Heart left ventricle (tissue), 16 donors: ENCODE results near the gene WDR12. TPM values are rescaled to one million over a fixed set of nuclear protein-coding genes. Genes with fewer than 3 reads are reported as not detected.

Source experiments
- ATAC-seq, 4 donors: fragments of 200-7000 bp; cut with Tn5 transposase; one replicate each; pipeline ENCODE4 v1.9.1; 2020 to 2022; ENCODE audit warnings: moderate library complexity in 4 of 4, mild to moderate bottlenecking in 3 of 4, moderate number of reproducible peaks in 1 of 4
- DNase-seq, 5 donors: peaks; one replicate each; pipeline ENCODE4 v3.0.0-alpha.2; 2020
- H3K27ac ChIP-seq, 12 donors: fragments of 200-600 bp; sonication (generic) in 4 of 12; one replicate each; pipeline versions ENCODE4 v1.5.0 to v1.8.0; 2016 to 2022; ENCODE audit warnings: mild to moderate bottlenecking in 2 of 12
- H3K27me3 ChIP-seq, 9 donors: fragments of 200-600 bp; sonication (generic) in 2 of 9; one replicate each; pipeline versions ENCODE4 v1.5.1 to v1.8.0; 2016 to 2022; ENCODE audit warnings: mild to moderate bottlenecking in 3 of 9
- H3K36me3 ChIP-seq, 9 donors: fragments of 200-600 bp; sonication (generic) in 2 of 9; one replicate each; pipeline versions ENCODE4 v1.5.0 to v1.8.0; 2018 to 2022; ENCODE audit warnings: mild to moderate bottlenecking in 2 of 9
- H3K4me1 ChIP-seq, 12 donors: fragments of 200-600 bp; sonication (generic) in 4 of 12; one replicate each; pipeline versions ENCODE4 v1.5.0 to v1.8.0; 2016 to 2022; ENCODE audit warnings: mild to moderate bottlenecking in 3 of 12
- H3K4me3 ChIP-seq, 12 donors: fragments of 200-600 bp; sonication (generic) in 4 of 12; one replicate each; pipeline versions ENCODE4 v1.5.0 to v1.8.0; 2017 to 2022; ENCODE audit warnings: mild to moderate bottlenecking in 9 of 12, moderate library complexity in 4 of 12
- H3K9me3 ChIP-seq, 12 donors: fragments of 200-600 bp; sonication (generic) in 4 of 12; one replicate each; pipeline versions ENCODE4 v1.5.0 to v1.8.0; 2016 to 2022; ENCODE audit warnings: mild to moderate bottlenecking in 1 of 12
- POLR2A ChIP-seq, 2 donors: fragments of 450-650 bp; IDR thresholded peaks; one replicate each; pipeline ENCODE4 v1.6.1; 2017; ENCODE audit warnings: antibody characterized with exemption in 2 of 2, mild to moderate bottlenecking in 2 of 2, moderate library complexity in 2 of 2
- WGBS, 4 donors: extraction: QIAGEN DNeasy Blood & Tissue Kit in 2 of 4; methylation state at CpG; one replicate each; pipeline versions ENCODE4 v1.1.5 to v1.1.7; 2013 to 2018; 5-methylcytosine and 5-hydroxymethylcytosine counted together
- intact Hi-C, 10 donors: fragments of 100-400 bp; cut with DNase I; formaldehyde crosslinking; loops; one replicate each; pipeline versions ENCODE4 v1.11.1 to v1.14.2; 2022
- polyA plus RNA-seq, 2 donors: library from polyadenylated mRNA; stranded (reverse); fragments of 200-250 nt; gene quantifications; one replicate each; pipeline ENCODE4 v1.2.3, GENCODE V29; 2013
- total RNA-seq, 9 donors: library from RNA; depleted of rRNA in 2 of 9; stranded (reverse); fragments of >200 nt in 2 of 9; fragmentation: NEBNext Ultra II Directional in 3 of 9; extraction: Animal tissue kit (Norgen Biotek cat#: 25700) in 3 of 9; gene quantifications; one replicate each; pipeline versions ENCODE4 v1.1.0 to v1.2.4, GENCODE V29; 2016 to 2023
- TF ChIP-seq, protein P1 (sequence below), 12 donors: fragments of 200-600 bp; sonication (generic) in 4 of 12; IDR thresholded peaks; one replicate each; pipeline versions ENCODE4 v1.5.0 to v1.8.0; 2018 to 2022; ENCODE audit warnings: antibody characterized with exemption in 12 of 12, mild to moderate bottlenecking in 5 of 12
- donor health status: ischemic (EF 13 %, LVEDD 7.1; RV severe dilation, severe dysfunction).
- donor health status: healthy with polysubstance abuse.
- donor health status: DM: no; HTN: yes; CAD: no.
- donor health status: DM: no; HTN: no; CAD: no.
- donor health status: ischemic (EF 25% LVEDD 6.9; RV normal size, moderate dysfunction).
- donor health status: ischemic (EF 25% LVEDD 5.7; RV mildly dilated, moderate dysfunction).
- donor health status: healthy.
- donor health status: DM: yes; HTN: yes; CAD: no.
- donor health status: ischemic (EF 35%, LVEDD 5.7; RV mildly dilated, moderate dysfunction).
- donor health status: nonischemic (EF 11% LVEDD 7.7; RV severe dilation, severe dysfunction).
- donor health status: DM: yes; HTN: yes; CAD: no.
- donor health status: PGD.
- donor health status: ischemic (EF 29% LVEDD 5.4; RV normal size, mild dysfunction).
- donor health status: nonischemic (EF 23%, LVEDD 6.1; RV moderate dilation, normal function).

The WDR12 gene
- total and polyA plus RNA-seq, 11 donors = 12.9 to 56.3 (median 34.0) TPM

DNA sequence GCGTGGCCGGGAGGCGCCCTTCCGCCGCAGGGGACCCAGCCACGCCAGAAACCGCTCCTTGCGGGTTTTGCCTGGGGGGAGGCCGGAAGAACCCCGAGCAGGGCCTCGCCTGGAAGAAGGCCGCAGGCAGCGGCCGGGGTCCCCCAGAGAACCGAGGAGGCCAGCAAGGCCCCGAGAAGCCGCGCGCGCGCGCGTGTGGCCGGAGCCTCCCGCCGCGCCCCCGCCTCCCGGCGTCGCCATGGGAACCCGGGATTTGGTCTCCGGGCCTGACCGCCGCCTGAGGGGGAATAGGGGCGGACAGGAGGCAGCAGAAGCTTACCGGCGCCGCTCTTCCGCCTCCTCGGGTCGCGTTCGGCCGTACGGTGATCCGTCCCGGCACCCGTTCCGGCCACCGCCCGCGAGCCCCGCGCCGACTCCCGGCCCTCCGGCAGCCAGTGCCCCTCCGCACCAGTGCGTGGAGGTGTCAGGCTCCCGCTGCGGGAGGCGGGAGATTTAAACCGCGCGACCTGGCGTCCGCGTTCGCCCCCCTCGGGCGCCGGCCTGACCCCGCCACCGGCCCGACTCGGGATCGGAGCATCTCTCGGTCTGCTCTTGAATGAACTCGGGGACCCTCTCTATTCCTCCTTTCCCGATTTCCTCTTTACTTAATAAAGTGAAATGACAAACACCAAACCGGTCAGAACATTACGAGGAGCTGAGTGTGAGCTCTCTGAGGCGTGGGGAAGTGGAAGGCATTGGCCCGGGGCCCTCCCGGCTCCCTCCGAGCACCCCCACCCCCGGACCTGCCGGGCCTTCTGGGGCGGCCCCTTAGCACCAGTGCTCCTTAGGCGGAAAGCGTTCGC lies 40.0 kb downstream of the WDR12 start, which contains the start of gene ICA1L:
ICA1L (minus strand) TSS at position 467 of the 842 bp plus-strand sequence. CDS start 42,757 bp downstream, outside the sequence.
- intact Hi-C loops = loop anchor here in 8 of 10 donors (2.0 to 10.0 kb wide), 7 partner anchors 41 to 587 kb away; partner anchors contain the start of genes CARF (in 1 of the 8) and WDR12 (in 1 of the 8)
- 0 to 1% (median 0%) methylated on average over 27 to 93 of the region's 93 CpGs for WGBS, 4 donors

DNA sequence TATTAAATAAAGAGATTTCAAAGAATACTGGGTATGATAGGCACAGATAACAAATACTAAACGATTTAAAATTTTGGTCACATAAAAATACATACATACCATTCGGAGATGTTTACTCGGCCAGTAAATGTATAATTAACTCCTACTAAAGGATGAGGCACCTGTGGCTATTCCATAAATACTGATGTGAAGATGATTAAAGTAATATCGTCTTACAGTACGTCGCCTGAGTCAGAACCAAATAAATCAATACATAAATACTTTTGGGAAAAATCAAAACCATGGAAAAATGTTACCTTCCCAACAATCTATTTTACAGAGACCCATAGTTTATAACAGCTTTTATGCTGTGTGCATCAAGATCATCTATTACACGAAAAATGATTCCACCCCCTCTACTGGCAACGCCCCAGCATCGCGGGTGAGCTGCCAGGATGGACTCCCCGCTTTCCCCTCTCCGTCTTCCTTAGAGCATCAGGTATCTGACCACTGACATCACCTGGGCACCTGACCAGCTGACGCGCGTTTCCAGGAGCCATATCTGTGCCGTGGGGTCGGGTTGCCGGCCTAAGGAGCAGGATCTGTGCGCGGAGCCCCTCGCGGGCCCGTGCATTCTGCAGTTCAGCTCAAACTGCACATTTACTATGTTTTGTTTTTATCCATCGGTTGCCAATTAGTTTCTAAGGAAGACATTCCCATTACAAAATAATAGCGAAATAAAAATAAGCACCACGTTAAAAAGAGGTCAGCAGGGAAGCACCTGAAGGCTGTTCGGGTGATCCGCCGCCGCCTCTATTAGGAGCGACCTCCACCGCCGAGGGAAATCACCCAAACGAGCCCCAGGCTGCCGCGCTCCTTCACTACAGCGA lies 40.8 kb downstream of the WDR12 start:
- DNase-seq (peak; percentile 49 to 70 (median 50)), ATAC-seq (peak; percentile 53 to 90 (median 78))
- H3K9me3 ChIP-seq = no peaks in the 10 kb centered on the region
- H3K27me3 ChIP-seq = no peaks in the 10 kb centered on the region
- no peaks in the 10 kb centered on the region for H3K36me3 ChIP-seq
- H3K4me1 ChIP-seq = peaks cover 0 to 13% (median 5%) of the 10 kb centered on the region in 12 donors
- peak overlapping the region; percentile 7 to 87 (median 76) for H3K27ac ChIP-seq
- TF ChIP-seq POLR2A (IDR thresholded peaks at IDR 0.05) = no peak
- TF ChIP-seq, protein P1, sequence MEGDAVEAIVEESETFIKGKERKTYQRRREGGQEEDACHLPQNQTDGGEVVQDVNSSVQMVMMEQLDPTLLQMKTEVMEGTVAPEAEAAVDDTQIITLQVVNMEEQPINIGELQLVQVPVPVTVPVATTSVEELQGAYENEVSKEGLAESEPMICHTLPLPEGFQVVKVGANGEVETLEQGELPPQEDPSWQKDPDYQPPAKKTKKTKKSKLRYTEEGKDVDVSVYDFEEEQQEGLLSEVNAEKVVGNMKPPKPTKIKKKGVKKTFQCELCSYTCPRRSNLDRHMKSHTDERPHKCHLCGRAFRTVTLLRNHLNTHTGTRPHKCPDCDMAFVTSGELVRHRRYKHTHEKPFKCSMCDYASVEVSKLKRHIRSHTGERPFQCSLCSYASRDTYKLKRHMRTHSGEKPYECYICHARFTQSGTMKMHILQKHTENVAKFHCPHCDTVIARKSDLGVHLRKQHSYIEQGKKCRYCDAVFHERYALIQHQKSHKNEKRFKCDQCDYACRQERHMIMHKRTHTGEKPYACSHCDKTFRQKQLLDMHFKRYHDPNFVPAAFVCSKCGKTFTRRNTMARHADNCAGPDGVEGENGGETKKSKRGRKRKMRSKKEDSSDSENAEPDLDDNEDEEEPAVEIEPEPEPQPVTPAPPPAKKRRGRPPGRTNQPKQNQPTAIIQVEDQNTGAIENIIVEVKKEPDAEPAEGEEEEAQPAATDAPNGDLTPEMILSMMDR (IDR thresholded peaks at IDR 0.05) = peak in 11 of 12 donors; percentile 9 to 54 (median 31)
- intact Hi-C loops = loop anchor here in 8 of 10 donors (2.0 to 10.0 kb wide), 7 partner anchors 42 to 586 kb away; partner anchors contain the start of genes CARF (in 1 of the 8) and WDR12 (in 1 of the 8)
- 4 to 6% (median 5%) methylated on average over 37 of the region's 37 CpGs for WGBS, 4 donors
- peak overlapping the region; percentile 69 to 92 (median 84) for H3K4me3 ChIP-seq

More for the DNA sequence above, 40.0 kb downstream of the WDR12 start, which contains the start of gene ICA1L:
- Histone ChIP-seq H3K9me3 (no peaks in the 10 kb centered on the region), H3K27ac (peak within 1 kb of the TSS; percentile 7 to 87 (median 76)), H3K4me3 (peak within 1 kb of the TSS; percentile 69 to 92 (median 84)), H3K4me1 (peaks cover 0 to 13% (median 5%) of the 10 kb centered on the region in 12 donors), H3K27me3 (no peaks in the 10 kb centered on the region), H3K36me3 (no peaks in the 10 kb centered on the region)
- DNase-seq (peak; percentile 68 to 86 (median 70)), ATAC-seq (peak; percentile 28 to 91 (median 85))
- TF ChIP-seq, protein P1 (IDR thresholded peaks at IDR 0.05) = peak in 2 of 12 donors; percentile 5 to 12
- no peak for TF ChIP-seq POLR2A (IDR thresholded peaks at IDR 0.05)

GRCh38 chr2:202861987-202862386 lies 49.5 kb downstream of the WDR12 start:
- Histone ChIP-seq H3K27me3 (no peaks in the 10 kb centered on the region), H3K36me3 (peaks cover 0 to 4% (median 0%) of the 10 kb centered on the region in 9 donors), H3K4me1 (no peaks in the 10 kb centered on the region), H3K27ac (no peak overlapping the region), H3K9me3 (peaks cover 0 to 12% (median 0%) of the 10 kb centered on the region in 12 donors), H3K4me3 (no peak overlapping the region)
- intact Hi-C loops = no loop called here
- DNase-seq (no peak), ATAC-seq (no peak)
- 95 to 98% (median 97%) methylated on average over 3 of the region's 3 CpGs for WGBS, 4 donors
- TF ChIP-seq, protein P1 (IDR thresholded peaks at IDR 0.05) = no peak
- no peak for TF ChIP-seq POLR2A (IDR thresholded peaks at IDR 0.05)
